ENCODE results near the gene APOA5.

The APOA5 gene

GRCh38 chr11:116826751-116827431 is 35.2 kb upstream of the APOA5 start:
- DNase-seq (ENCODE audit: low spot score) (no peak), ATAC-seq (ENCODE audit: low read depth) (no peak)
- H3K4me3 ChIP-seq (ENCODE audit: severe bottlenecking), result no peak overlapping the region
- H3K4me1 ChIP-seq (ENCODE audit: insufficient read depth, poor library complexity, severe bottlenecking), result no peaks in the 10 kb centered on the region
- H3K36me3 ChIP-seq (ENCODE audit: low read depth), result no peaks in the 10 kb centered on the region
- TF ChIP-seq CTCF (IDR thresholded peaks at IDR 0.05; ENCODE audit: poor library complexity, severe bottlenecking), result no peak
- H3K27ac ChIP-seq (ENCODE audit: poor library complexity, severe bottlenecking), result no peak overlapping the region
- no peaks in the 10 kb centered on the region for H3K9me3 ChIP-seq (ENCODE audit: severe bottlenecking)
- H3K27me3 ChIP-seq (ENCODE audit: insufficient read depth, poor library complexity, severe bottlenecking), result no peaks in the 10 kb centered on the region

GRCh38 chr11:116825854-116826750 is 34.4 kb upstream of the APOA5 start:
- no peak for DNase-seq (ENCODE audit: low spot score)
- Histone ChIP-seq H3K4me1 (ENCODE audit: insufficient read depth, poor library complexity, severe bottlenecking) (no peaks in the 10 kb centered on the region), H3K9me3 (ENCODE audit: severe bottlenecking) (no peaks in the 10 kb centered on the region), H3K36me3 (ENCODE audit: low read depth) (no peaks in the 10 kb centered on the region), H3K27ac (ENCODE audit: poor library complexity, severe bottlenecking) (no peak overlapping the region), H3K4me3 (ENCODE audit: severe bottlenecking) (no peak overlapping the region), H3K27me3 (ENCODE audit: insufficient read depth, poor library complexity, severe bottlenecking) (no peaks in the 10 kb centered on the region)
- no peak for TF ChIP-seq CTCF (IDR thresholded peaks at IDR 0.05; ENCODE audit: poor library complexity, severe bottlenecking)
- no peak for ATAC-seq (ENCODE audit: low read depth)

DNA sequence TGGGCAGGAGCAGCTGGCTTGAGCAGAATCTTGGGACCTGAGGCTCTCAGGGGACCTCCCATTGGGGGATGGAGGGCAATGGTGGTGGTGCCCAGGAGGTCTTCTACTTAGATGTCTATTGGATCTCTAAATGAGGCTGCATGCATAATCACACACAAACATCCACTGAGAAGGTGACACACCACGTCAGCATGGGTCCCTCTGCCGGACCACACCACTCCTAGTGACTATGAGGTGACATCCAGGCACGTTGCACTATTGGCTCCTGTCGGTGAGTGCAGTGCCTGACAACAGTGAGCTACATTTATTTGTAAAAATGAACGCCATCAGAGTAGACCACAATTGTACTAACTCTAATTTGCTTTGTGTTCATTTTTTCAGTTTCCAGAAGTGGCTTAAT is 33.8 kb upstream of the APOA5 start:
- no peak for ATAC-seq (ENCODE audit: low read depth)
- DNase-seq (ENCODE audit: low spot score), result no peak
- no peak for TF ChIP-seq CTCF (IDR thresholded peaks at IDR 0.05; ENCODE audit: poor library complexity, severe bottlenecking)

GRCh38 chr11:116823031-116823843 is 31.6 kb upstream of the APOA5 start, which contains the start of gene APOA4:
Gene APOA4, minus strand, starts transcription at chr11:116823304. Its CDS starts 113 bp downstream, at chr11:116823191.
- ATAC-seq (ENCODE audit: low read depth), result no peak

More for the DNA sequence above, 33.8 kb upstream of the APOA5 start:
- Histone ChIP-seq H3K9me3 (ENCODE audit: severe bottlenecking) (no peaks in the 10 kb centered on the region), H3K27ac (ENCODE audit: poor library complexity, severe bottlenecking) (no peak overlapping the region), H3K27me3 (ENCODE audit: insufficient read depth, poor library complexity, severe bottlenecking) (no peaks in the 10 kb centered on the region), H3K4me3 (ENCODE audit: severe bottlenecking) (no peak overlapping the region), H3K36me3 (ENCODE audit: low read depth) (no peaks in the 10 kb centered on the region), H3K4me1 (ENCODE audit: insufficient read depth, poor library complexity, severe bottlenecking) (no peaks in the 10 kb centered on the region)

More at GRCh38 chr11:116823031-116823843, 31.6 kb upstream of the APOA5 start, which contains the start of gene APOA4:
- TF ChIP-seq CTCF (IDR thresholded peaks at IDR 0.05; ENCODE audit: poor library complexity, severe bottlenecking), result no peak
- Histone ChIP-seq H3K4me1 (ENCODE audit: insufficient read depth, poor library complexity, severe bottlenecking) (no peaks in the 10 kb centered on the region), H3K27ac (ENCODE audit: poor library complexity, severe bottlenecking) (no peak within 1 kb of the TSS), H3K36me3 (ENCODE audit: low read depth) (no peaks in the 10 kb centered on the region), H3K27me3 (ENCODE audit: insufficient read depth, poor library complexity, severe bottlenecking) (no peaks in the 10 kb centered on the region), H3K9me3 (ENCODE audit: severe bottlenecking) (no peaks in the 10 kb centered on the region), H3K4me3 (ENCODE audit: severe bottlenecking) (no peak within 1 kb of the TSS)
- DNase-seq (ENCODE audit: low spot score), result no peak

Measured in RWPE2 (cell line).